Choroid plexus epithelial cell (primary cell): ENCODE data around the gene ZNF609.

ENCODE experiments used
- DNase-seq: peaks from one replicate; pipeline ENCODE4 v3.0.0-alpha.2; 2010; ENCODE audit warnings: low read depth
- H3K4me3 ChIP-seq: 2 replicates; pipeline ENCODE4 v1.5.1; 2011; ENCODE audit warnings: low read depth, mild to moderate bottlenecking, control low read depth, low read length, moderate library complexity
- CTCF ChIP-seq: conservative IDR thresholded peaks from 2 replicates; pipeline ENCODE4 v1.5.1; 2011; ENCODE audit warnings: low read depth, mild to moderate bottlenecking, control low read depth, inconsistent platforms, low read length, moderate library complexity

The ZNF609 gene

GRCh38 chr15:64456634-64457108, 3.7 kb upstream of the ZNF609 start:
- TF ChIP-seq CTCF: no peak
- no peak overlapping the region for H3K4me3 ChIP-seq
- peak; percentile 63 for DNase-seq

- H3K4me3 ChIP-seq: no peak overlapping the region
- no peak for DNase-seq
- no peak for TF ChIP-seq CTCF
Observed at GRCh38 chr15:64459066-64459781, 1.2 kb upstream of the ZNF609 start.

GRCh38 chr15:64460724-64461720, 644 bp downstream of the ZNF609 start:
- TF ChIP-seq CTCF: peak; percentile 34
- DNase-seq: peak; percentile 86
- peak overlapping the region; percentile 71 for H3K4me3 ChIP-seq

- DNase-seq: peak; percentile 41
Observed at GRCh38 chr15:64461721-64462162, 1.4 kb downstream of the ZNF609 start.

GRCh38 chr15:64462492-64462891, 2.1 kb downstream of the ZNF609 start:
- no peak for TF ChIP-seq CTCF
- H3K4me3 ChIP-seq: no peak overlapping the region
- DNase-seq: no peak

More at GRCh38 chr15:64461721-64462162, 1.4 kb downstream of the ZNF609 start:
- peak overlapping the region; percentile 71 for H3K4me3 ChIP-seq
- no peak for TF ChIP-seq CTCF

GRCh38 chr15:64464276-64465005, 4.1 kb downstream of the ZNF609 start:
- no peak overlapping the region for H3K4me3 ChIP-seq
- no peak for TF ChIP-seq CTCF
- no peak for DNase-seq
